ENCODE data around the gene ZC3H18. TPM values are rescaled to one million over a fixed set of nuclear protein-coding genes. Genes with fewer than 3 reads are reported as not detected.

Gene ZC3H18
- total RNA-seq, 1 donor from 2014 or later, result 49.3 TPM

DNA sequence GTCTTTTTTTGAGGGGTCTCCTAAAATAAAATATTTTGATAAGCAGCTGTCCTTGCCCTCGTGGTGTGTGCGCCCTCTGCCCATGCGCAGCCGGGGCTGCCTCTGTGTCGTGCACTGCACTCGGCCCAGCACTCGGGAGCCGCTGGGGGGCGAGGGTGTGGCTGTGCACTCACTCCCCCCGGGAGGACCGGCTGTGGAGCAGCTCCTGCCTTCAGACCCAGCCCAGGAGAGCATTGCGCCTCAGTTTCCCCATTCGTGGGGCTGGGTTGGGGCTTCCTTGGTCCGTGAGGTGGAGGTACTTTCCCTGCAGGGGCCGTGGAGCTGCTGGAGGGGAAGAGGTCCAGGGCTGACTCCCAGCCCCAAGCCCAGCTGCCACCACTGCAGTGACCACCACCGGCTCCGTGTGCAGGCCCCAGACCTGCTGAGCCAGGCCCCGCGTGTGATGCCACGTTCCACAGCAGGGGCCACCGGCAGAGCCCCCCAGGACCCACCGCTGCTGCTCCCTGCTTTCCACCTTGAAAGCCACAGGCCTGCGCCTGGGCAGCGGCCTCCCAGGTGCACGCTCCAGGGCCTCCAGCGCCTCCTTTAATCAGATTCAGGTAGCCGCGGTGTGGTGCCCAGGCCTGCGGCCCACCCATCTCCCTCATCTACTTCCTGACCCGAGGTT is 61.9 kb downstream of the ZC3H18 start:
- peaks cover 16% of the 10 kb centered on the region for H3K27me3 Mint-ChIP-seq (ENCODE audit: unreplicated experiment)
- H3K9me3 Mint-ChIP-seq (ENCODE audit: unreplicated experiment), result no peaks in the 10 kb centered on the region
- peak overlapping the region; percentile 71 for H3K4me3 Mint-ChIP-seq (ENCODE audit: unreplicated experiment)
- no peak for DNase-seq (ENCODE audit: low spot score)
- no peak for TF ChIP-seq CTCF (IDR thresholded peaks at IDR 0.05; ENCODE audit: unreplicated experiment)
- no peak overlapping the region for H3K27ac Mint-ChIP-seq (ENCODE audit: unreplicated experiment)
- H3K4me1 Mint-ChIP-seq (ENCODE audit: unreplicated experiment), result peaks cover 4% of the 10 kb centered on the region
- peaks cover 19% of the 10 kb centered on the region for H3K36me3 Mint-ChIP-seq (ENCODE audit: low read depth, unreplicated experiment)

- no peaks in the 10 kb centered on the region for H3K9me3 Mint-ChIP-seq (ENCODE audit: unreplicated experiment)
- peaks cover 3% of the 10 kb centered on the region for H3K4me1 Mint-ChIP-seq (ENCODE audit: unreplicated experiment)
- H3K27me3 Mint-ChIP-seq (ENCODE audit: unreplicated experiment), result peaks cover 18% of the 10 kb centered on the region
- H3K4me3 Mint-ChIP-seq (ENCODE audit: unreplicated experiment), result peak overlapping the region; percentile 71
- H3K27ac Mint-ChIP-seq (ENCODE audit: unreplicated experiment), result no peak overlapping the region
- peaks cover 20% of the 10 kb centered on the region for H3K36me3 Mint-ChIP-seq (ENCODE audit: low read depth, unreplicated experiment)
- no peak for TF ChIP-seq CTCF (IDR thresholded peaks at IDR 0.05; ENCODE audit: unreplicated experiment)
- DNase-seq (ENCODE audit: low spot score), result no peak
Measured at GRCh38 chr16:88632587-88632930, 62.4 kb downstream of the ZC3H18 start.

DNA sequence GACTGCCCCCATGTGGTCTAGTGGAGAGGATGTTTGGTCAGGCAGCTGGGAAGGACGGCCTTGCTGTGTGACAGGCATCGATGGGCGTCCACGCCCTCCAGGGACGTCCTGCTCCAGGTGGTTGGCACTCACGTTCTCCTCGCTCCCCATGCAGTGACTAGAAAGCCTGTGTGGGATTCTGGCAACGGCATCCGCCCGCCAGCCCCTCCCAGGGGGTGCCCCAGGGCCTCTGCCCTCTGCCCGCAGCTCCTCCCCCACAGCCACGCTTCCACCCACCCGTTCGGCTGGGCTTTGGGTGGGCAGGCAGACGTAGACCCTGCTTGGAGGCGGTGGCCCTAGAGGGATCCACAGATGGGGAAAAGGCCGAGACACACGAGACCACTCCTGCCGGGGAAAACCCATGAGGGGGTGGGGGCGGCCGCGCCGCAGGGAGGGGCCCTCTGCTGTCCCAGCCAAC is 63.5 kb downstream of the ZC3H18 start:
- Mint-ChIP-seq H3K36me3 (ENCODE audit: low read depth, unreplicated experiment) (peaks cover 15% of the 10 kb centered on the region), H3K27me3 (ENCODE audit: unreplicated experiment) (peaks cover 19% of the 10 kb centered on the region), H3K4me1 (ENCODE audit: unreplicated experiment) (no peaks in the 10 kb centered on the region), H3K9me3 (ENCODE audit: unreplicated experiment) (no peaks in the 10 kb centered on the region), H3K4me3 (ENCODE audit: unreplicated experiment) (no peak overlapping the region), H3K27ac (ENCODE audit: unreplicated experiment) (no peak overlapping the region)
- peak; percentile 57 for DNase-seq (ENCODE audit: low spot score)
- no peak for TF ChIP-seq CTCF (IDR thresholded peaks at IDR 0.05; ENCODE audit: unreplicated experiment)

- DNase-seq (ENCODE audit: low spot score), result peak; percentile 69
- no peaks in the 10 kb centered on the region for H3K9me3 Mint-ChIP-seq (ENCODE audit: unreplicated experiment)
Measured at GRCh38 chr16:88634141-88634993, 64.2 kb downstream of the ZC3H18 start.

More at GRCh38 chr16:88634141-88634993, 64.2 kb downstream of the ZC3H18 start:
- Mint-ChIP-seq H3K27ac (ENCODE audit: unreplicated experiment) (no peak overlapping the region), H3K4me3 (ENCODE audit: unreplicated experiment) (no peak overlapping the region), H3K27me3 (ENCODE audit: unreplicated experiment) (peaks cover 15% of the 10 kb centered on the region), H3K36me3 (ENCODE audit: low read depth, unreplicated experiment) (peaks cover 15% of the 10 kb centered on the region), H3K4me1 (ENCODE audit: unreplicated experiment) (no peaks in the 10 kb centered on the region)
- no peak for TF ChIP-seq CTCF (IDR thresholded peaks at IDR 0.05; ENCODE audit: unreplicated experiment)

Measured in endothelial cell (in vitro differentiated cells).